Activated CD4-positive, CD25-positive, alpha-beta regulatory T cell treated with anti-CD3 and anti-CD28 coated beads, Interleukin-2, amount 50 U/mL, for 16 hours (primary cell): ENCODE results near the gene JMJD1C.

ENCODE experiments used
- DNase-seq: peaks from one replicate; pipeline ENCODE4 v3.0.0-alpha.2; 2020; ENCODE audit warnings: low read depth, low spot score

Gene JMJD1C

GRCh38 chr10:63228237-63228636, 237.5 kb downstream of the JMJD1C start:
- DNase-seq: no peak

- DNase-seq: no peak
These were observed 238.4 kb downstream of the JMJD1C start for GRCh38 chr10:63227207-63227895.

GRCh38 chr10:63224241-63224640, 241.5 kb downstream of the JMJD1C start:
- no peak for DNase-seq

- DNase-seq: no peak
These were observed 243.8 kb downstream of the JMJD1C start for GRCh38 chr10:63221950-63222349.

GRCh38 chr10:63219749-63220148, 246.0 kb downstream of the JMJD1C start:
- DNase-seq: no peak

- DNase-seq: no peak
These were observed 248.6 kb downstream of the JMJD1C start for GRCh38 chr10:63217120-63217605.

GRCh38 chr10:63214571-63214970, 251.2 kb downstream of the JMJD1C start:
- no peak for DNase-seq

GRCh38 chr10:63213489-63213888, 252.3 kb downstream of the JMJD1C start:
- DNase-seq: no peak

GRCh38 chr10:63210611-63211196, 255.1 kb downstream of the JMJD1C start:
- no peak for DNase-seq

GRCh38 chr10:63209705-63210104, 256.1 kb downstream of the JMJD1C start:
- no peak for DNase-seq

- no peak for DNase-seq
These were observed 256.8 kb downstream of the JMJD1C start for GRCh38 chr10:63208986-63209385.

- no peak for DNase-seq
These were observed 258.6 kb downstream of the JMJD1C start for GRCh38 chr10:63206997-63207811.

GRCh38 chr10:63206576-63206975, 259.2 kb downstream of the JMJD1C start:
- DNase-seq: no peak

- DNase-seq: no peak
These were observed 260.4 kb downstream of the JMJD1C start for GRCh38 chr10:63205421-63205820.

GRCh38 chr10:63204667-63205391, 260.9 kb downstream of the JMJD1C start:
- no peak for DNase-seq

- DNase-seq: no peak
These were observed 264.7 kb downstream of the JMJD1C start for GRCh38 chr10:63201118-63201517.

- DNase-seq: no peak
These were observed 265.3 kb downstream of the JMJD1C start for GRCh38 chr10:63200431-63200830.

- DNase-seq: no peak
These were observed 266.1 kb downstream of the JMJD1C start for GRCh38 chr10:63199716-63200115.

GRCh38 chr10:63197344-63198092, 268.3 kb downstream of the JMJD1C start:
- DNase-seq: no peak

GRCh38 chr10:63192826-63193225, 273.0 kb downstream of the JMJD1C start:
- no peak for DNase-seq

- no peak for DNase-seq
These were observed 290.2 kb downstream of the JMJD1C start for GRCh38 chr10:63175534-63175933.
